HEK293 (cell line): ENCODE data around the gene CNMD.
"Not testable (repeated sequence)": the region's sequence is repeated elsewhere in the genome, so short reads cannot be mapped to it uniquely, and the experiment has no call there.

Experiments
- CTCF ChIA-PET: fragments of 350-600 bp; formaldehyde crosslinking; extraction: SDS; loops from one replicate; lab custom pipeline; 2021; ENCODE audit warnings: antibody characterized with exemption; lab: Yijun Ruan, JAX
- POLR2A ChIA-PET: fragments of 300-600 bp; formaldehyde crosslinking; extraction: SDS; loops from one replicate; lab custom pipeline; 2020; ENCODE audit warnings: antibody characterized with exemption, inconsistent platforms; lab: Yijun Ruan, JAX
- H3K27ac ChIP-seq: fragments of 200-500 bp; sonication (Bioruptor generic); 2 replicates; pipeline ENCODE4 v1.5.1; 2014; ENCODE audit warnings: low read depth, low read length, control low read depth, inconsistent platforms; ENCODE audit errors: extremely low read depth
- H3K36me3 ChIP-seq, 2 experiments: fragments of 200-500 bp in 1 of 2; sonication (Bioruptor generic) in 1 of 2; 1 replicate in 1 of 2; 2 replicates in 1 of 2; pipeline ENCODE4 v1.5.1; 2014 to 2017; ENCODE audit warnings: inconsistent platforms in 2 of 2, low read length in 2 of 2; ENCODE audit not compliant: control insufficient read depth in 2 of 2, insufficient read depth in 1 of 2
- H3K4me1 ChIP-seq: fragments of 200-500 bp; sonication (Bioruptor generic); 2 replicates; pipeline ENCODE4 v1.5.1; 2014; ENCODE audit warnings: mild to moderate bottlenecking, low read length, inconsistent platforms; ENCODE audit not compliant: control insufficient read depth, insufficient read depth
- H3K4me3 ChIP-seq: 2 replicates; pipeline ENCODE4 v1.5.1; 2011; ENCODE audit warnings: low read depth, mild to moderate bottlenecking, control low read depth, low read length, moderate library complexity
- H3K9me3 ChIP-seq: fragments of 200-500 bp; sonication (Bioruptor generic); 2 replicates; pipeline ENCODE4 v1.5.1; 2014; ENCODE audit warnings: low read depth, low read length, inconsistent platforms; ENCODE audit not compliant: control insufficient read depth, insufficient read depth
- AEBP2 ChIP-seq: fragments of 450-650 bp; formaldehyde crosslinking; IDR thresholded peaks from 2 replicates; pipeline ENCODE4 v1.5.1; 2016; ENCODE audit warnings: missing biosample characterization, missing genetic modification characterization, borderline replicate concordance
- KLF1 ChIP-seq: fragments of 450-650 bp; formaldehyde crosslinking; IDR thresholded peaks from 2 replicates; pipeline ENCODE4 v1.5.1; 2016; ENCODE audit warnings: missing biosample characterization, missing genetic modification characterization
- PRDM10 ChIP-seq: fragments of 450-650 bp; formaldehyde crosslinking; IDR thresholded peaks from 2 replicates; pipeline ENCODE4 v1.5.1; 2016; ENCODE audit warnings: missing biosample characterization, missing genetic modification characterization
- REPIN1 ChIP-seq: fragments of 450-650 bp; formaldehyde crosslinking; IDR thresholded peaks from 2 replicates; pipeline ENCODE4 v1.5.1; 2017; ENCODE audit warnings: missing biosample characterization, missing genetic modification characterization, low read depth
- SCRT2 ChIP-seq: fragments of 450-650 bp; formaldehyde crosslinking; IDR thresholded peaks from 2 replicates; pipeline ENCODE4 v1.5.1; 2016; ENCODE audit warnings: missing biosample characterization, missing genetic modification characterization
- ZBTB21 ChIP-seq: fragments of 450-650 bp; formaldehyde crosslinking; IDR thresholded peaks from 2 replicates; pipeline ENCODE4 v1.5.1; 2017; ENCODE audit warnings: missing biosample characterization, missing genetic modification characterization
- ZBTB26 ChIP-seq: fragments of 450-650 bp; formaldehyde crosslinking; optimal IDR thresholded peaks from 2 replicates; pipeline ENCODE3; 2016; ENCODE audit warnings: missing biosample characterization, mild to moderate bottlenecking, missing genetic modification characterization
- ZNF175 ChIP-seq: fragments of 450-650 bp; formaldehyde crosslinking; IDR thresholded peaks from 2 replicates; pipeline ENCODE4 v1.5.1; 2016; ENCODE audit warnings: missing biosample characterization, missing genetic modification characterization
- ZNF19 ChIP-seq: fragments of 450-650 bp; formaldehyde crosslinking; IDR thresholded peaks from 2 replicates; pipeline ENCODE4; 2016; ENCODE audit warnings: missing biosample characterization, missing genetic modification characterization, low read depth
- ZNF335 ChIP-seq: fragments of 450-650 bp; formaldehyde crosslinking; conservative IDR thresholded peaks from 2 replicates; pipeline ENCODE4 v1.5.1; 2016; ENCODE audit warnings: missing biosample characterization, missing genetic modification characterization

CNMD gene

GRCh38 chr13:52711286-52711685, 28.3 kb downstream of the CNMD start (continued):
- no peak for TF ChIP-seq ZNF19
- no peak for TF ChIP-seq REPIN1 (tag by site-specific recombination)
- no peak for TF ChIP-seq KLF1 (tag by site-specific recombination)
- no peak for TF ChIP-seq AEBP2 (tag by site-specific recombination)

- POLR2A ChIA-PET, H3K9me3 ChIP-seq, H3K36me3 ChIP-seq, H3K4me3 ChIP-seq, CTCF ChIA-PET, H3K4me1 ChIP-seq, H3K27ac ChIP-seq: not testable (repeated sequence)
These were observed 31.4 kb downstream of the CNMD start for GRCh38 chr13:52708266-52708665.

- POLR2A ChIA-PET, result no interaction called here
- TF ChIP-seq ZBTB26 (tag by site-specific recombination), result no peak
- 0 out of 2 replicates have a peak, but pooled peaks have one; percentile 39 for TF ChIP-seq ZNF335 (tag by site-specific recombination)
- peak; percentile 48; the same call in 1 of the 2 replicates for TF ChIP-seq SCRT2
- TF ChIP-seq ZNF175 (tag by site-specific recombination), result no peak
- TF ChIP-seq, all 188 proteins: peak for 2
These were observed 32.2 kb downstream of the CNMD start for GRCh38 chr13:52707375-52707774.

GRCh38 chr13:52706081-52706480, 33.5 kb downstream of the CNMD start:
- H3K27ac ChIP-seq, result no peak overlapping the region
- peaks cover 2% of the 10 kb centered on the region; the same call in 1 of the 2 replicates for H3K4me1 ChIP-seq
- CTCF ChIA-PET, result interaction anchor here (1.2 to 1.3 kb wide), 2 partner anchors 98 to 103 kb away, joined by 3 read pairs; no protein-coding TSS in a partner anchor
- no peaks in the 10 kb centered on the region for H3K36me3 ChIP-seq
- TF ChIP-seq PRDM10 (tag by site-specific recombination) (peak; percentile 34), ZBTB21 (tag by site-specific recombination) (no peak)
- TF ChIP-seq, all 188 proteins: peak for 1
- Histone ChIP-seq H3K4me3 (no peak overlapping the region), H3K9me3 (no peaks in the 10 kb centered on the region)
- POLR2A ChIA-PET, result no interaction called here

More at GRCh38 chr13:52707375-52707774, 32.2 kb downstream of the CNMD start:
- Histone ChIP-seq H3K36me3 (no peaks in the 10 kb centered on the region), H3K9me3 (no peaks in the 10 kb centered on the region), H3K4me3 (no peak overlapping the region), H3K4me1 (peaks cover 2% of the 10 kb centered on the region; the same call in 1 of the 2 replicates), H3K27ac (no peak overlapping the region)
- CTCF ChIA-PET, result interaction anchor here (1.3 kb wide), 1 partner anchor 97 kb away, joined by 3 read pairs; no protein-coding TSS in a partner anchor
